Endothelial cell of umbilical vein (primary cell): ENCODE data around the gene DIDO1.

Experiments used
- EZH2 ChIP-seq: IDR thresholded peaks from 2 replicates; pipeline ENCODE4 v1.6.1; 2012; ENCODE audit warnings: borderline replicate concordance, low read depth, mild to moderate bottlenecking, moderate library complexity, low read length, inconsistent platforms; ENCODE audit not compliant: severe bottlenecking
- FOS ChIP-seq: IDR thresholded peaks from 2 replicates; pipeline ENCODE4 v1.6.1; 2011; ENCODE audit warnings: mild to moderate bottlenecking, low read length, moderate library complexity, borderline replicate concordance; ENCODE audit not compliant: insufficient read depth
- MYC ChIP-seq: IDR thresholded peaks from one replicate; pipeline ENCODE4 v1.6.1; 2011; ENCODE audit warnings: mild to moderate bottlenecking, low read depth, low read length
- POLR2A ChIP-seq: IDR thresholded peaks from 2 replicates; pipeline ENCODE4 v1.6.1; 2012; ENCODE audit warnings: low read depth, mild to moderate bottlenecking, control low read depth, low read length
- POLR2AphosphoS5 ChIP-seq: IDR thresholded peaks from 2 replicates; pipeline ENCODE4 v1.6.1; 2012; ENCODE audit warnings: low read depth, mild to moderate bottlenecking, control low read depth, low read length, moderate library complexity; ENCODE audit not compliant: insufficient read depth
- TF ChIP-seq, protein P1 (sequence below), 2 donors: IDR thresholded peaks; 1 replicate in 1 of 2; 2 replicates in 1 of 2; pipeline ENCODE4 v1.5.1; 2011; ENCODE audit warnings: low read length in 2 of 2, mild to moderate bottlenecking in 2 of 2, moderate library complexity in 2 of 2, control low read depth in 1 of 2, inconsistent platforms in 1 of 2, low read depth in 1 of 2; ENCODE audit not compliant: insufficient read depth in 1 of 2; ENCODE audit errors: extremely low read depth in 1 of 2
- TF ChIP-seq, protein P2 (sequence below): IDR thresholded peaks from 2 replicates; pipeline ENCODE4 v1.6.1; 2011; ENCODE audit not compliant: insufficient read depth, insufficient read length

- TF ChIP-seq, protein P1, sequence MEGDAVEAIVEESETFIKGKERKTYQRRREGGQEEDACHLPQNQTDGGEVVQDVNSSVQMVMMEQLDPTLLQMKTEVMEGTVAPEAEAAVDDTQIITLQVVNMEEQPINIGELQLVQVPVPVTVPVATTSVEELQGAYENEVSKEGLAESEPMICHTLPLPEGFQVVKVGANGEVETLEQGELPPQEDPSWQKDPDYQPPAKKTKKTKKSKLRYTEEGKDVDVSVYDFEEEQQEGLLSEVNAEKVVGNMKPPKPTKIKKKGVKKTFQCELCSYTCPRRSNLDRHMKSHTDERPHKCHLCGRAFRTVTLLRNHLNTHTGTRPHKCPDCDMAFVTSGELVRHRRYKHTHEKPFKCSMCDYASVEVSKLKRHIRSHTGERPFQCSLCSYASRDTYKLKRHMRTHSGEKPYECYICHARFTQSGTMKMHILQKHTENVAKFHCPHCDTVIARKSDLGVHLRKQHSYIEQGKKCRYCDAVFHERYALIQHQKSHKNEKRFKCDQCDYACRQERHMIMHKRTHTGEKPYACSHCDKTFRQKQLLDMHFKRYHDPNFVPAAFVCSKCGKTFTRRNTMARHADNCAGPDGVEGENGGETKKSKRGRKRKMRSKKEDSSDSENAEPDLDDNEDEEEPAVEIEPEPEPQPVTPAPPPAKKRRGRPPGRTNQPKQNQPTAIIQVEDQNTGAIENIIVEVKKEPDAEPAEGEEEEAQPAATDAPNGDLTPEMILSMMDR (IDR thresholded peaks at IDR 0.05; ENCODE audit: extremely low read depth in 1 of 2, insufficient read depth in 1 of 2, low read depth in 1 of 2, low read length in 2 of 2) = no peak
- TF ChIP-seq POLR2A = no peak
- no peak for TF ChIP-seq FOS
- TF ChIP-seq MYC = no peak
- no peak for TF ChIP-seq POLR2AphosphoS5
- TF ChIP-seq EZH2 = no peak
- TF ChIP-seq, protein P2, sequence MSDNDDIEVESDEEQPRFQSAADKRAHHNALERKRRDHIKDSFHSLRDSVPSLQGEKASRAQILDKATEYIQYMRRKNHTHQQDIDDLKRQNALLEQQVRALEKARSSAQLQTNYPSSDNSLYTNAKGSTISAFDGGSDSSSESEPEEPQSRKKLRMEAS = no peak
Measured at GRCh38 chr20:62916703-62917476, 9.4 kb downstream of the DIDO1 start.
